Measurements from ENCODE around the gene PPP1R13B. TPM values are rescaled to one million over a fixed set of nuclear protein-coding genes. Genes with fewer than 3 reads are reported as not detected.

The PPP1R13B gene
- total RNA-seq, 1 experiment from 2014 or later: 19.0 TPM

DNA sequence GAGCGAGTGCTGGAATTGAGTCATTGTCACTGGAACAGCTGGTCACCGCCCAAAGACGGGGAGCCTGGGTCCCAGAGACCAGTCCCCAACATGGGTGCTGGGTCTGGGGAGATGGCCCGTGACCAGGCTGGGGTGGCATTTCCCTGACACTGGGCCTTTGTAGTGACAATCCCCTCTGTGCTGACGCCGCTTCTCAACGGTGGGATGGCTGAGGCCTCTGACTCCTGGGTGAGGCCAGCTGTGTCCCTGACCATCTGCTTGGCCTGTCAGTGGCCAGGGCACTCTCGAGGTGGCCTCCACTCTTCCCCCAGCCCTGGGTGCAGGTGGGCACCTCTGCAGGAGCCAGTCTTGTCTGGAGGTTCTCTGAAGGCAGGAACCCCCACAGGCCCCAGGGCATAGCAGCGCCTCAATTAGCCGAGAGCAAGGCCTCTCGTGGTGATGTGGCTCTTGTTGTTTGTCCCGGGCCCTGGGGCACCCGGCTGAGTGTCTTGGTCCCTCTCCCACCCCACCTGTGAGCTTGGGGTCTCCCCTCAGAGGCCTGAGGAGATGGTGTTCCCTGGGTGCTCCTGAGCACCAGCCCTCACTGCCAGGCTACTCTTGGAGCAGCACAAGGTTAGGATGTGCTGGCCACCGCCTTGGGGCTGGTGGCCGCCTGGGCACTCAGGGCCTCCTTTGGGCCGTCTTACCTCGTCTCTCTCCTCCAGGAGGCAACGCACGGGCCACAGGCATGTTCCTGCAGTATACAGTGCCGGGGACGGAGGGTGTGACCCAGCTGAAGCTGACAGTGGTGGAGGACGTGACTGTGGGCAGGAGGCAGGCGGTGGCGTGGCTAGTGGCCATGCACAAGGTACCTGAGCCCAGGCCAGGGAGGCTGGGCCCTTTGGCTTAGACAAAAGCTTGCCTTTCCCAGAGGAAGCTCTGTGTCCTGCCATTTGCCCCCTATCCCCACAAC is 115.2 kb downstream of the PPP1R13B start:
- DNase-seq (ENCODE audit: low read depth, low spot score) (no peak), ATAC-seq (no peak)
- intact Hi-C loops (cut with micrococcal nuclease; ENCODE audit: unreplicated experiment): no loop called here
- no TSS peak for BruUV-seq (replicated peaks)
- TF ChIP-seq SIN3A (IDR thresholded peaks at IDR 0.05; ENCODE audit: borderline replicate concordance, insufficient read depth, low read depth, low read length): no peak
- no peak for TF ChIP-seq TCF7L2 (IDR thresholded peaks at IDR 0.05; ENCODE audit: low read depth, low read length)
- no peak for TF ChIP-seq POLR2AphosphoS5 (IDR thresholded peaks at IDR 0.05; ENCODE audit: low read depth, low read length)
- TF ChIP-seq CTCF (IDR thresholded peaks at IDR 0.05): no peak
- TF ChIP-seq, protein P1, sequence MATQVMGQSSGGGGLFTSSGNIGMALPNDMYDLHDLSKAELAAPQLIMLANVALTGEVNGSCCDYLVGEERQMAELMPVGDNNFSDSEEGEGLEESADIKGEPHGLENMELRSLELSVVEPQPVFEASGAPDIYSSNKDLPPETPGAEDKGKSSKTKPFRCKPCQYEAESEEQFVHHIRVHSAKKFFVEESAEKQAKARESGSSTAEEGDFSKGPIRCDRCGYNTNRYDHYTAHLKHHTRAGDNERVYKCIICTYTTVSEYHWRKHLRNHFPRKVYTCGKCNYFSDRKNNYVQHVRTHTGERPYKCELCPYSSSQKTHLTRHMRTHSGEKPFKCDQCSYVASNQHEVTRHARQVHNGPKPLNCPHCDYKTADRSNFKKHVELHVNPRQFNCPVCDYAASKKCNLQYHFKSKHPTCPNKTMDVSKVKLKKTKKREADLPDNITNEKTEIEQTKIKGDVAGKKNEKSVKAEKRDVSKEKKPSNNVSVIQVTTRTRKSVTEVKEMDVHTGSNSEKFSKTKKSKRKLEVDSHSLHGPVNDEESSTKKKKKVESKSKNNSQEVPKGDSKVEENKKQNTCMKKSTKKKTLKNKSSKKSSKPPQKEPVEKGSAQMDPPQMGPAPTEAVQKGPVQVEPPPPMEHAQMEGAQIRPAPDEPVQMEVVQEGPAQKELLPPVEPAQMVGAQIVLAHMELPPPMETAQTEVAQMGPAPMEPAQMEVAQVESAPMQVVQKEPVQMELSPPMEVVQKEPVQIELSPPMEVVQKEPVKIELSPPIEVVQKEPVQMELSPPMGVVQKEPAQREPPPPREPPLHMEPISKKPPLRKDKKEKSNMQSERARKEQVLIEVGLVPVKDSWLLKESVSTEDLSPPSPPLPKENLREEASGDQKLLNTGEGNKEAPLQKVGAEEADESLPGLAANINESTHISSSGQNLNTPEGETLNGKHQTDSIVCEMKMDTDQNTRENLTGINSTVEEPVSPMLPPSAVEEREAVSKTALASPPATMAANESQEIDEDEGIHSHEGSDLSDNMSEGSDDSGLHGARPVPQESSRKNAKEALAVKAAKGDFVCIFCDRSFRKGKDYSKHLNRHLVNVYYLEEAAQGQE (IDR thresholded peaks at IDR 0.05; ENCODE audit: insufficient read depth in 1 of 2, low read depth in 2 of 2, low read length in 1 of 2): no peak
- ChIA-PET CTCF (no interaction called here), POLR2A (interaction anchor here (0.6 kb wide), 1 partner anchor 140 kb away, joined by 8 read pairs; no protein-coding TSS in a partner anchor)
- no peaks in the 10 kb centered on the region for H3K4me1 ChIP-seq (ENCODE audit: control insufficient read depth, insufficient read depth, low read length)
- in situ Hi-C loops (cut with HindIII; ENCODE audit: low pct_unique_long_range_greater_than_20kb, low sequenced_read_pairs): no loop called here
- no peak overlapping the region for H3K27ac ChIP-seq (ENCODE audit: low read length)
- no peak overlapping the region for H3K4me3 ChIP-seq (ENCODE audit: low read depth in 2 of 2, low read length in 2 of 2)
- H3K27me3 ChIP-seq (ENCODE audit: control insufficient read depth, insufficient read depth, low read length): no peaks in the 10 kb centered on the region
- H3K9me3 ChIP-seq (ENCODE audit: control insufficient read depth, insufficient read depth, low read depth, low read length): no peaks in the 10 kb centered on the region
- H3K36me3 ChIP-seq (ENCODE audit: control insufficient read depth, insufficient read depth, low read length): no peaks in the 10 kb centered on the region; the same call in 1 of the 2 replicates

- in situ Hi-C loops (cut with HindIII; ENCODE audit: low pct_unique_long_range_greater_than_20kb, low sequenced_read_pairs): no loop called here
- ATAC-seq (no peak), DNase-seq (ENCODE audit: low read depth, low spot score) (no peak)
- intact Hi-C loops (cut with micrococcal nuclease; ENCODE audit: unreplicated experiment): no loop called here
- Histone ChIP-seq H3K36me3 (ENCODE audit: control insufficient read depth, insufficient read depth, low read length) (no peaks in the 10 kb centered on the region; the same call in 1 of the 2 replicates), H3K4me3 (ENCODE audit: low read depth in 2 of 2, low read length in 2 of 2) (no peak overlapping the region), H3K27me3 (ENCODE audit: control insufficient read depth, insufficient read depth, low read length) (no peaks in the 10 kb centered on the region), H3K9me3 (ENCODE audit: control insufficient read depth, insufficient read depth, low read depth, low read length) (no peaks in the 10 kb centered on the region), H3K4me1 (ENCODE audit: control insufficient read depth, insufficient read depth, low read length) (no peaks in the 10 kb centered on the region), H3K27ac (ENCODE audit: low read length) (no peak overlapping the region)
- no peak for TF ChIP-seq SIN3A (IDR thresholded peaks at IDR 0.05; ENCODE audit: borderline replicate concordance, insufficient read depth, low read depth, low read length)
- TF ChIP-seq CTCF (IDR thresholded peaks at IDR 0.05): no peak
- TF ChIP-seq POLR2AphosphoS5 (IDR thresholded peaks at IDR 0.05; ENCODE audit: low read depth, low read length): no peak
- no peak for TF ChIP-seq TCF7L2 (IDR thresholded peaks at IDR 0.05; ENCODE audit: low read depth, low read length)
- TF ChIP-seq, protein P1 (IDR thresholded peaks at IDR 0.05; ENCODE audit: insufficient read depth in 1 of 2, low read depth in 2 of 2, low read length in 1 of 2): no peak
- ChIA-PET POLR2A (no interaction called here), CTCF (no interaction called here)
- BruUV-seq (replicated peaks): no TSS peak
Measured at GRCh38 chr14:103731481-103731880, 115.9 kb downstream of the PPP1R13B start.
